ENCODE data around the gene PLCB1.

- TF ChIP-seq CTCF (optimal IDR thresholded peaks at IDR 0.05 in 1 of 3, IDR thresholded peaks at IDR 0.05 in 1 of 3, conservative IDR thresholded peaks at IDR 0.05 in 1 of 3; ENCODE audit: extremely low read depth in 1 of 3, insufficient read depth in 2 of 3, low read length in 3 of 3), result no peak
- TF ChIP-seq EZH2 (IDR thresholded peaks at IDR 0.05; ENCODE audit: low read length), result no peak
Observed at GRCh38 chr20:8435285-8436035, 303.4 kb downstream of the PLCB1 start.

Data from keratinocyte (primary cell).